Uterus (tissue), 2 donors: ENCODE results near the gene MICAL2.

ENCODE experiments used
- CTCF ChIP-seq, 4 experiments: fragments of 200-600 bp in 2 of 4; fragments of 450-650 bp in 2 of 4; sonication (generic) in 2 of 4; IDR thresholded peaks; one replicate each; pipeline ENCODE4 v1.5.1; 2016 to 2019; ENCODE audit warnings: antibody characterized with exemption in 4 of 4, mild to moderate bottlenecking in 2 of 4, moderate library complexity in 1 of 4
- POLR2A ChIP-seq, 2 donors: fragments of 450-650 bp; IDR thresholded peaks; one replicate each; pipeline ENCODE4 v1.6.1; 2016; ENCODE audit warnings: antibody characterized with exemption in 2 of 2, mild to moderate bottlenecking in 1 of 2, moderate library complexity in 1 of 2

GRCh38 chr11:12179019-12179418, 68.6 kb downstream of the MICAL2 start:
- TF ChIP-seq CTCF (IDR thresholded peaks at IDR 0.05) (no peak), POLR2A (IDR thresholded peaks at IDR 0.05) (no peak)
